ENCODE data around the gene ASPSCR1. TPM values are rescaled to one million over a fixed set of nuclear protein-coding genes. Genes with fewer than 3 reads are reported as not detected.

Gene ASPSCR1
- total RNA-seq, 2 donors from 2014 or later, result 14.1 to 18.8 TPM

DNA sequence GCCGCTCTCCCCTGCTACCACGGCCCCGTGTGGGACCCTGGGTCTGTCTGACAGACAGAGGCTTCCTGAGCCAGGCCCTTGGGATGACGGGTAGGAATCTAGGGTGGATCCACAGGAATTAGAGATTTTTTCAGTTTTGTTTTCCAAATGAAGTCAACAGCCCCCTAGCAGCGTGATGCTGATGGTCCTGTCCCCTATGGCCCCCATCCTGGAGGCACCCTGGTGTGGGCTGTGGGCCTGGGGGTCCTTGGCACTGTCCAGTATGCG, 29.7 kb downstream of the ASPSCR1 start:
- TF ChIP-seq, protein P1, sequence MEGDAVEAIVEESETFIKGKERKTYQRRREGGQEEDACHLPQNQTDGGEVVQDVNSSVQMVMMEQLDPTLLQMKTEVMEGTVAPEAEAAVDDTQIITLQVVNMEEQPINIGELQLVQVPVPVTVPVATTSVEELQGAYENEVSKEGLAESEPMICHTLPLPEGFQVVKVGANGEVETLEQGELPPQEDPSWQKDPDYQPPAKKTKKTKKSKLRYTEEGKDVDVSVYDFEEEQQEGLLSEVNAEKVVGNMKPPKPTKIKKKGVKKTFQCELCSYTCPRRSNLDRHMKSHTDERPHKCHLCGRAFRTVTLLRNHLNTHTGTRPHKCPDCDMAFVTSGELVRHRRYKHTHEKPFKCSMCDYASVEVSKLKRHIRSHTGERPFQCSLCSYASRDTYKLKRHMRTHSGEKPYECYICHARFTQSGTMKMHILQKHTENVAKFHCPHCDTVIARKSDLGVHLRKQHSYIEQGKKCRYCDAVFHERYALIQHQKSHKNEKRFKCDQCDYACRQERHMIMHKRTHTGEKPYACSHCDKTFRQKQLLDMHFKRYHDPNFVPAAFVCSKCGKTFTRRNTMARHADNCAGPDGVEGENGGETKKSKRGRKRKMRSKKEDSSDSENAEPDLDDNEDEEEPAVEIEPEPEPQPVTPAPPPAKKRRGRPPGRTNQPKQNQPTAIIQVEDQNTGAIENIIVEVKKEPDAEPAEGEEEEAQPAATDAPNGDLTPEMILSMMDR (IDR thresholded peaks at IDR 0.05), result no peak
- H3K9me3 ChIP-seq, result no peaks in the 10 kb centered on the region
- H3K4me1 ChIP-seq, result peaks cover 0 to 30% of the 10 kb centered on the region in 2 donors
- H3K27ac ChIP-seq, result no peak overlapping the region
- no peak for DNase-seq (ENCODE audit: low spot score)
- no peaks in the 10 kb centered on the region for H3K36me3 ChIP-seq
- no peak overlapping the region for H3K4me3 ChIP-seq
- no peaks in the 10 kb centered on the region for H3K27me3 ChIP-seq

DNA sequence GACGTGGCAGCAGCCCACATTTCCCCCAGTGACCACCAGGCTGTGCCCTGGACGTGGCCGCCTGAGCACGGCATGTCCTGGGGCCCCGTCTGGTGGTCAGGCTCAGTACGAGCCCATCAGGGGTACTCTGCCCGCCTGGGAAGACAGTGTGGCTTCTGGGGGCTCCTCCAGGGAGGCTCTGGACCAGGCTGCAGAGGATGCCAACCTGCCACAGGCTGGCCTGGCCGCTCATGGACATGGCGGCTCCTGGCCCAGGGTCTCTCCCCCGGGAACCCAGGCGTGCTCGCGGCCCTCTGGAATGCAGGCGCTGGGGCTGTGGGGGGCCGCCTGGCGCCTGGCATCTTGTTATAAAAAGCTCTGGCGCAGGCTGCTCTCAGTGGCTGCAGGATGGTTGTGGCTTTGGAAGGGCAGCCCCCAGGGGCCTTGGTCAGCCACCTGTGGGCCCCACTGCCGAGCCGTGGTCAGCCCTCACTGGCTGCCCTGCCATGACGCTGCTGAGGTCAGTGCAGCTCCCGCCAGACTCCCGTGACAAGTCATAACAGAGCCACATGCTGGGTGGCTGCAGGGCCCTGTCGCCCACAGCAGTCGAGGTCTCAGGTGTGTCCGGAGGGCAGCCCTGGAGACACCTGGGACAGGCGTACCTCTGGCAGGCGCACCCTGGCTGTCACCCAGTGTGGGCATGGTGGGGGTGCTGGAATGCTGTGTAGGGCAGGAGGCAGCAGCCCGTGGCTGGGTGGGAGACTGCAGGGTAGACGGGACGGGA, 30.2 kb downstream of the ASPSCR1 start:
- H3K4me1 ChIP-seq, result peaks cover 0 to 29% of the 10 kb centered on the region in 2 donors
- no peaks in the 10 kb centered on the region for H3K36me3 ChIP-seq
- H3K9me3 ChIP-seq, result no peaks in the 10 kb centered on the region
- DNase-seq (ENCODE audit: low spot score), result no peak
- H3K27me3 ChIP-seq, result no peaks in the 10 kb centered on the region
- TF ChIP-seq, protein P1 (IDR thresholded peaks at IDR 0.05), result no peak
- H3K4me3 ChIP-seq, result no peak overlapping the region
- H3K27ac ChIP-seq, result no peak overlapping the region

DNA sequence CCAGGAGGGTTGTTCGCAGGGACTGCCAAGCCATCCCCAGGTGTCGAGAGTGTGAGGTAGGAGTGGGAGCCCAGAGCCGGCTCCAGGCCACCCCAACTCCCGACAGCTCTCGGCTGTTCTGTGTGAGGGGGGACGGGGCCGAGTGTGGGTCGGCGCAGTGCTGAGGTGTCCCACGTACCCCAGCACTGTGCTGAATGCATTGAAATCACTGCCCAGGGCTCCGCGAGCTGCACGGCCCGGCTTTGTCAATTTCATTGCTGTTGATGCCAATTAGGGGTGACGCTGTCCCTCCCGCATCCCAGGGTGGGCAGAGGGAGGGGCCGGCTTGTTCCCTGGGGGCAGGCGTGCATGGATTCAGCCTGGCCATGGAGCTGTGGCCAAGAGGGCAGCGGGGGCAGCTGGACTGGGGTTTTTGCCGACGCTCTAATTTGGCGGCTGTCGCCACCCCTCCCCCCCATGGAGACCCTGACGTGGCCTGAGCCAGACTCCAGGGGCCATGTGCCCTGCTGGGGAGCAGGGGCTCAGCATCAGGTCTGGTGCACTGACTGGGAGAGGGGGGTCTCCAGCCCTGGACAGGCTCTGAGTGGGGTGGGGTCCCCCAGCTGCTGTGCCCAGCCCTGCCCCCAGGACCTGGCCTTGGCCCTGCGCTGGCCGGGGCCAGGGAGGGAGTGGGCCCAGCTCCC, 31.0 kb downstream of the ASPSCR1 start:
- H3K9me3 ChIP-seq, result no peaks in the 10 kb centered on the region
- no peak for DNase-seq (ENCODE audit: low spot score)
- H3K27ac ChIP-seq, result no peak overlapping the region
- no peaks in the 10 kb centered on the region for H3K36me3 ChIP-seq
- TF ChIP-seq, protein P1 (IDR thresholded peaks at IDR 0.05), result no peak
- no peaks in the 10 kb centered on the region for H3K27me3 ChIP-seq
- no peak overlapping the region for H3K4me3 ChIP-seq
- peaks cover 0 to 27% of the 10 kb centered on the region in 2 donors for H3K4me1 ChIP-seq

DNA sequence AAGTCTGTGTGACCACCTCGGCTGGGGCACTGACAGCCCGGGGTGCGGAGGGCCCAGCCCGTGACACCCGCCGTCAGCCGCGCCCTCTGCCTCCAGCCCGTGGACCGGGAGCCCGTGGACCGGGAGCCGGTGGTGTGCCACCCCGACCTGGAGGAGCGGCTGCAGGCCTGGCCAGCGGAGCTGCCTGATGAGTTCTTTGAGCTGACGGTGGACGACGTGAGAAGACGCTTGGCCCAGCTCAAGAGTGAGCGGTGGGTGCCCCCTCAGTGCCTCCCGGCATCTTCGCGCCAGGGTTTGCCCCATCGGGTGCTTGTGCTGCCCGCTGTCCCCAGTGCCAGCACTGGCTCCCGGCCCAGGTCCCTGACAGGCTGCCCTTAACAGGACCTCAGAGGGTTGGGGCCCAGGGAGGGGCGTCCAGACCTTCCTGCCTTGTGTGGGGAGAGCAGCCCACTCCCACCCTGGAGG, 31.5 kb downstream of the ASPSCR1 start:
- Histone ChIP-seq H3K9me3 (no peaks in the 10 kb centered on the region), H3K27me3 (no peaks in the 10 kb centered on the region), H3K27ac (no peak overlapping the region), H3K4me1 (peaks cover 0 to 27% of the 10 kb centered on the region in 2 donors), H3K4me3 (no peak overlapping the region), H3K36me3 (no peaks in the 10 kb centered on the region)
- no peak for DNase-seq (ENCODE audit: low spot score)
- TF ChIP-seq, protein P1 (IDR thresholded peaks at IDR 0.05), result no peak

DNA sequence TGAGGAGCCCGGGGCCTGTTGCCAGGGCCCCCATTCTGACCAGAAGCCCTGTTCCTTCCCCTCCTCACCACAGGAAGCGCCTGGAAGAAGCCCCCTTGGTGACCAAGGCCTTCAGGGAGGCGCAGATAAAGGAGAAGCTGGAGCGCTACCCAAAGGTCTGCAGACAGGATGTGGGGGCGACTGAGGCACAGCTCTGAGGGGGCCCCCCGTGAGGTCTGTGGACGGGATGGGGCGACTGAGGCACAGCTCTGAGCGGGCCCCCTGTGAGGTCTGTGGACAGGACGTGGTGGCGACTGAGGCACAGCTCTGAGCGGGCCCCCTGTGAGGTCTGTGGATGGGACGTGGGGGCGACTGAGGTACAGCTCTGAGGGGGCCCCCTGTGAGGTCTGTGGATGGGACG, 32.0 kb downstream of the ASPSCR1 start:
- Histone ChIP-seq H3K4me3 (no peak overlapping the region), H3K36me3 (no peaks in the 10 kb centered on the region), H3K4me1 (peaks cover 0 to 29% of the 10 kb centered on the region in 2 donors), H3K27ac (no peak overlapping the region), H3K27me3 (no peaks in the 10 kb centered on the region), H3K9me3 (no peaks in the 10 kb centered on the region)
- TF ChIP-seq, protein P1 (IDR thresholded peaks at IDR 0.05), result no peak
- no peak for DNase-seq (ENCODE audit: low spot score)
